GM12878 (cell line): ENCODE data around the gene GABRP. TPM values are rescaled to one million over a fixed set of nuclear protein-coding genes. Genes with fewer than 3 reads are reported as not detected.

Experiments
- ATAC-seq: fragments of 200-7000 bp; cut with Tn5 transposase; 3 replicates; pipeline ENCODE4 v1.9.1; 2020; ENCODE audit warnings: mild to moderate bottlenecking, moderate library complexity
- BruUV-seq: library from RNA; stranded (reverse); fragments of 400-500 nt; replicated peaks from 2 replicates; lab custom pipeline; 2021; lab: Mats Ljungman, UMichigan
- CTCF ChIA-PET: fragments of 300-600 bp; sonication (Branson Sonifier 250); formaldehyde crosslinking; extraction: SDS; loops from one replicate; lab custom pipeline; 2021; ENCODE audit warnings: inconsistent platforms; lab: Yijun Ruan, JAX
- POLR2A ChIA-PET: fragments of 350-600 bp; formaldehyde crosslinking; extraction: SDS; loops from one replicate; lab custom pipeline; 2021; ENCODE audit warnings: inconsistent platforms; lab: Charles Lee
- RAD21 ChIA-PET: fragments of 300-600 bp; sonication (Branson Sonifier 250); formaldehyde crosslinking; loops from one replicate; lab custom pipeline; 2023; ENCODE audit warnings: antibody characterized with exemption; ENCODE audit not compliant: unreplicated experiment; lab: Charles Lee
- SMC1A ChIA-PET: fragments of 300-600 bp; sonication (Branson Sonifier 250); formaldehyde crosslinking; loops from one replicate; lab custom pipeline; 2023; ENCODE audit not compliant: unreplicated experiment, uncharacterized antibody; lab: Charles Lee
- DNase-seq: peaks from one replicate; pipeline ENCODE4 v3.0.0-alpha.2; 2011; ENCODE audit warnings: low read depth, low spot score
- FAIRE-seq: peaks from 3 replicates; lab custom pipeline; 2011; peaks lifted over from hg19 to GRCh38; lab: Jason Lieb, UNC
- H2AFZ ChIP-seq: 2 replicates; pipeline ENCODE4 v1.6.0; 2011; ENCODE audit warnings: low read depth, low read length, control low read depth; ENCODE audit not compliant: control insufficient read depth
- H3K27ac ChIP-seq: 2 replicates; pipeline ENCODE4 v1.5.1; 2011; ENCODE audit warnings: control low read depth; ENCODE audit not compliant: control insufficient read depth, insufficient read depth
- H3K27me3 ChIP-seq, 2 experiments: replicated peaks in 1 of 2; 2 replicates each; pipeline versions ENCODE4 v1.6.0 to v1.6.1; 2011; ENCODE audit warnings: low read length in 1 of 2; ENCODE audit not compliant: control insufficient read depth in 2 of 2, insufficient read depth in 2 of 2
- H3K36me3 ChIP-seq, 2 experiments: 2 replicates each; pipeline ENCODE4 v1.5.1; 2011; ENCODE audit warnings: low read length in 1 of 2; ENCODE audit not compliant: control insufficient read depth in 2 of 2, insufficient read depth in 2 of 2
- H3K4me1 ChIP-seq: 2 replicates; pipeline ENCODE4 v1.6.1; 2011; ENCODE audit warnings: mild to moderate bottlenecking, low read length, moderate library complexity, mixed read lengths; ENCODE audit not compliant: control insufficient read depth, insufficient read depth
- H3K4me2 ChIP-seq: 2 replicates; pipeline ENCODE4 v1.6.0; 2011; ENCODE audit warnings: control low read depth; ENCODE audit not compliant: control insufficient read depth, insufficient read depth
- H3K4me3 ChIP-seq: fragments of 200-600 bp; sonication (generic); 2 replicates; pipeline ENCODE4 v1.5.1; 2016
- H3K79me2 ChIP-seq: 2 replicates; pipeline ENCODE4 v1.6.0; 2011; ENCODE audit warnings: low read length; ENCODE audit not compliant: control insufficient read depth, insufficient read depth
- H3K9ac ChIP-seq: 2 replicates; pipeline ENCODE4 v1.8.0; 2011; ENCODE audit warnings: low read length, control low read depth, mixed read lengths; ENCODE audit not compliant: control insufficient read depth, insufficient read depth
- H3K9me3 ChIP-seq: replicated peaks from 3 replicates; pipeline ENCODE4 v1.5.1; 2011; ENCODE audit warnings: mild to moderate bottlenecking, low read length; ENCODE audit not compliant: control insufficient read depth, insufficient read depth
- H4K20me1 ChIP-seq: 2 replicates; pipeline ENCODE4 v1.6.0; 2011; ENCODE audit not compliant: control insufficient read depth, insufficient read depth
- BRCA1 ChIP-seq: IDR thresholded peaks from 2 replicates; pipeline ENCODE4 v1.6.1; 2011; ENCODE audit warnings: low read depth, low read length, improper control_type of control experiment
- CTCF ChIP-seq, 3 experiments: IDR thresholded peaks in 2 of 3; conservative IDR thresholded peaks in 1 of 3; 2 replicates each; pipeline ENCODE4 v1.5.1; 2011; ENCODE audit warnings: low read depth in 3 of 3, low read length in 3 of 3, mild to moderate bottlenecking in 3 of 3, control low read depth in 2 of 3, moderate library complexity in 2 of 3, inconsistent platforms in 1 of 3, mixed read lengths in 1 of 3; ENCODE audit not compliant: control insufficient read depth in 2 of 3, insufficient read depth in 1 of 3; ENCODE audit errors: extremely low read depth in 1 of 3
- MEF2A ChIP-seq: IDR thresholded peaks from 2 replicates; pipeline ENCODE4 v1.6.1; 2011; ENCODE audit warnings: low read depth, mild to moderate bottlenecking, low read length, moderate library complexity; ENCODE audit not compliant: insufficient read depth
- NKRF ChIP-seq: fragments of 450-650 bp; conservative IDR thresholded peaks from 2 replicates; pipeline ENCODE4 v1.6.1; 2017; ENCODE audit warnings: mild to moderate bottlenecking, moderate library complexity
- RB1 ChIP-seq: fragments of 450-650 bp; formaldehyde crosslinking; IDR thresholded peaks from 2 replicates; pipeline ENCODE4 v1.6.1; 2017; ENCODE audit warnings: mild to moderate bottlenecking, borderline replicate concordance
- TAF1 ChIP-seq: IDR thresholded peaks from 2 replicates; pipeline ENCODE4 v1.6.1; 2011; ENCODE audit warnings: mild to moderate bottlenecking, low read depth, low read length, borderline replicate concordance
- TARDBP ChIP-seq: IDR thresholded peaks from 2 replicates; pipeline ENCODE4 v1.6.1; 2016; ENCODE audit warnings: borderline replicate concordance
- USF1 ChIP-seq: IDR thresholded peaks from 2 replicates; pipeline ENCODE4 v1.6.1; 2011; ENCODE audit warnings: borderline replicate concordance, low read depth, mild to moderate bottlenecking, moderate library complexity, mixed read lengths, low read length; ENCODE audit not compliant: insufficient read depth; ENCODE audit errors: extremely low read length
- ZBTB11 ChIP-seq: fragments of 450-650 bp; formaldehyde crosslinking; IDR thresholded peaks from 2 replicates; pipeline ENCODE4 v1.5.0; 2022; ENCODE audit warnings: mild to moderate bottlenecking, missing genetic modification characterization
- ZBTB33 ChIP-seq: fragments of 450-650 bp; IDR thresholded peaks from 2 replicates; pipeline ENCODE4 v1.6.1; 2017; ENCODE audit warnings: mild to moderate bottlenecking
- WGBS: methylation state at CpG from one replicate; pipeline ENCODE4 v1.1.6; 2016; ENCODE audit warnings: low lambda C conversion rate; ENCODE audit not compliant: insufficient replicate concordance, insufficient coverage; ENCODE audit errors: missing lambda C conversion rate; 5-methylcytosine and 5-hydroxymethylcytosine counted together
- in situ Hi-C: fragments of 300-500 bp; cut with MboI; formaldehyde crosslinking; loops from 9 replicates; pipeline ENCODE4 v1.14.3; 2018; ENCODE audit warnings: mixed read lengths
- intact Hi-C: fragments of 100-400 bp; cut with micrococcal nuclease; formaldehyde crosslinking; loops from one replicate; pipeline ENCODE4 v1.14.2; 2022; ENCODE audit not compliant: unreplicated experiment
- polyA plus RNA-seq, 11 experiments: library from polyadenylated mRNA; depleted of rRNA in 4 of 11; unstranded in 6 of 11; stranded (reverse) in 5 of 11; fragments of >200 nt; fragmentation: Nextera tagmentation in 4 of 11; fragmentation: Illumina TruSeq in 1 of 11; extraction: Ambion mirVana in 4 of 11; extraction: Trizol in 1 of 11; gene quantifications; 1 replicate in 1 of 11; 2 replicates in 10 of 11; pipeline versions ENCODE4 v1.2.1 to v1.2.3, GENCODE V29; 2011 to 2016; ENCODE audit warnings: inconsistent platforms in 2 of 11, missing spikeins in 2 of 11, low read depth in 1 of 11
- total RNA-seq, 4 experiments: library from RNA; depleted of rRNA in 3 of 4; stranded (reverse); fragments of >200 nt in 3 of 4; fragmentation: Illumina TruSeq in 1 of 4; extraction: Trizol in 1 of 4; gene quantifications; 2 replicates each; pipeline versions ENCODE4 v1.2.1 to v1.2.3, GENCODE V29; 2013 to 2021

The GABRP gene
- total and polyA plus RNA-seq, 10 of the 15 experiments (the other 5 are each of a cell fraction or from before 2014, with no cell fraction given) = 0.04 TPM; not detected in 9

- intact Hi-C loops = no loop called here
- no peaks in the 10 kb centered on the region for H4K20me1 ChIP-seq
- H3K27ac ChIP-seq = no peak overlapping the region
- no peaks in the 10 kb centered on the region for H3K9me3 ChIP-seq
- ATAC-seq (no peak), DNase-seq (no peak), FAIRE-seq (no peak)
- H3K4me2 ChIP-seq = no peak overlapping the region
- H3K79me2 ChIP-seq = no peaks in the 10 kb centered on the region
- ChIA-PET POLR2A (interaction anchor here (0.5 kb wide), 1 partner anchor 1247 kb away, joined by 3 read pairs; no protein-coding TSS in a partner anchor), RAD21 (no interaction called here), CTCF (no interaction called here), SMC1A (no interaction called here)
- in situ Hi-C loops = no loop called here
- no peaks in the 10 kb centered on the region for H3K27me3 ChIP-seq
- BruUV-seq = no TSS peak
- no peaks in the 10 kb centered on the region for H3K4me1 ChIP-seq
- H3K9ac ChIP-seq = no peak overlapping the region
- no peaks in the 10 kb centered on the region for H3K36me3 ChIP-seq
- H2AFZ ChIP-seq = no peak overlapping the region
- no peak overlapping the region for H3K4me3 ChIP-seq
- whole genome bisulfite sequencing = 46% methylated on average over 1 of the region's 1 CpG
- TF ChIP-seq ZBTB33 = no peak
- TF ChIP-seq CTCF (IDR thresholded peaks at IDR 0.05 in 2 of 3, conservative IDR thresholded peaks at IDR 0.05 in 1 of 3; ENCODE audit: control insufficient read depth in 2 of 3, extremely low read depth in 1 of 3, insufficient read depth in 1 of 3, low read depth in 3 of 3, low read length in 3 of 3) = no peak
- TF ChIP-seq USF1 = no peak
- TF ChIP-seq TAF1 = no peak
- no peak for TF ChIP-seq RB1
- no peak for TF ChIP-seq ZBTB11 (CRISPR knock-in tag)
- TF ChIP-seq BRCA1 = no peak
- no peak for TF ChIP-seq NKRF
- TF ChIP-seq MEF2A = no peak
- no peak for TF ChIP-seq TARDBP
Measured at GRCh38 chr5:170818232-170818631, 34.7 kb downstream of the GABRP start.
